K562 (cell line): ENCODE measurements around the gene CNTN4. TPM values are rescaled to one million over a fixed set of nuclear protein-coding genes. Genes with fewer than 3 reads are reported as not detected.

Experiments used
- ATAC-seq: fragments of 200-7000 bp; cut with Tn5 transposase; 3 replicates; pipeline ENCODE4 v1.9.1; 2020; ENCODE audit warnings: moderate library complexity
- BruUV-seq: library from RNA; stranded (reverse); fragments of 400-500 nt; replicated peaks from 2 replicates; lab custom pipeline; 2021; lab: Mats Ljungman, UMichigan
- CTCF ChIA-PET: fragments of 300-600 bp; formaldehyde crosslinking; extraction: SDS; loops from one replicate; lab custom pipeline; 2021; ENCODE audit warnings: low intra/inter-chr PET ratio; lab: Yijun Ruan, JAX
- POLR2A ChIA-PET: fragments of 300-600, 350-650 bp; sonication (Branson Sonifier 250); formaldehyde crosslinking; extraction: SDS; loops from one replicate; lab custom pipeline; 2021; ENCODE audit warnings: antibody characterized with exemption, inconsistent platforms; lab: Yijun Ruan, JAX
- DNase-seq, 4 experiments: peaks; one replicate each; pipeline versions ENCODE4 v3.0.0 to v3.0.0-alpha.2; 2011 to 2018; ENCODE audit warnings: low spot score in 3 of 4, mixed read lengths in 3 of 4; ENCODE audit errors: extremely low read depth in 1 of 4
- FAIRE-seq: peaks from 2 replicates; lab custom pipeline; 2011; peaks lifted over from hg19 to GRCh38; lab: Jason Lieb, UNC
- H2AFZ ChIP-seq: 2 replicates; pipeline ENCODE4 v1.6.0; 2011; ENCODE audit warnings: low read depth, low read length, control low read depth, inconsistent platforms
- H3K27ac ChIP-seq: fragments of 200-600 bp; 3 replicates; pipeline ENCODE4 v1.8.0; 2011; ENCODE audit warnings: low read depth, mild to moderate bottlenecking, control low read depth, inconsistent platforms, low read length, moderate library complexity, mixed read lengths; ENCODE audit errors: extremely low read depth
- H3K27me3 ChIP-seq, 2 experiments: fragments of 300-600 bp in 1 of 2; 2 replicates in 1 of 2; 3 replicates in 1 of 2; pipeline versions ENCODE4 v1.6.0 to v1.8.0; 2011; ENCODE audit warnings: inconsistent platforms in 2 of 2, low read length in 2 of 2, mild to moderate bottlenecking in 1 of 2, mixed read lengths in 1 of 2, moderate library complexity in 1 of 2; ENCODE audit not compliant: control insufficient read depth in 2 of 2, insufficient read depth in 2 of 2
- H3K36me3 ChIP-seq: fragments of 300-600 bp; 3 replicates; pipeline ENCODE4 v1.8.0; 2011; ENCODE audit warnings: mild to moderate bottlenecking, low read length, inconsistent platforms; ENCODE audit not compliant: control insufficient read depth, insufficient read depth
- H3K4me1 ChIP-seq, 2 experiments: fragments of 200-600 bp in 1 of 2; replicated peaks in 1 of 2; 2 replicates in 1 of 2; 3 replicates in 1 of 2; pipeline versions ENCODE4 v1.5.1 to v1.8.0; 2011; ENCODE audit warnings: inconsistent platforms in 2 of 2, low read length in 2 of 2, mild to moderate bottlenecking in 1 of 2, mixed read lengths in 1 of 2, moderate library complexity in 1 of 2; ENCODE audit not compliant: control insufficient read depth in 2 of 2, insufficient read depth in 2 of 2
- H3K4me2 ChIP-seq: 2 replicates; pipeline ENCODE4 v1.6.1; 2011; ENCODE audit warnings: low read length, control low read depth, inconsistent platforms, mixed read lengths; ENCODE audit not compliant: insufficient read depth
- H3K4me3 ChIP-seq: fragments of 200-600 bp; sonication (generic), shearing (Covaris generic); 2 replicates; pipeline ENCODE4 v1.5.1; 2016; ENCODE audit warnings: control low read depth, inconsistent platforms
- H3K79me2 ChIP-seq: fragments of 200-600 bp; 3 replicates; pipeline ENCODE4 v1.8.0; 2011; ENCODE audit warnings: low read length, inconsistent platforms; ENCODE audit not compliant: control insufficient read depth, insufficient read depth
- H3K9ac ChIP-seq, 2 experiments: 2 replicates each; pipeline versions ENCODE4 v1.6.0 to v1.6.1; 2011; ENCODE audit warnings: low read depth in 2 of 2, low read length in 2 of 2, control low read depth in 1 of 2, inconsistent platforms in 1 of 2, mild to moderate bottlenecking in 1 of 2, mixed read lengths in 1 of 2; ENCODE audit not compliant: insufficient read depth in 1 of 2
- H3K9me1 ChIP-seq: one replicate; pipeline ENCODE4 v1.6.0; 2011; ENCODE audit warnings: inconsistent platforms, mild to moderate bottlenecking, low read length, moderate library complexity; ENCODE audit not compliant: control insufficient read depth, insufficient read depth
- H3K9me3 ChIP-seq: replicated peaks from 2 replicates; pipeline ENCODE4 v1.5.1; 2011; ENCODE audit warnings: low read depth, low read length, inconsistent platforms; ENCODE audit not compliant: control insufficient read depth, insufficient read depth
- H4K20me1 ChIP-seq: replicated peaks from 2 replicates; pipeline ENCODE4 v1.6.1; 2011; ENCODE audit warnings: low read length, inconsistent platforms, mixed read lengths; ENCODE audit not compliant: control insufficient read depth, insufficient read depth
- PHF21A ChIP-seq: fragments of 450-650 bp; IDR thresholded peaks from 2 replicates; pipeline ENCODE4 v1.6.1; 2017; ENCODE audit warnings: low read depth, borderline replicate concordance
- RB1 ChIP-seq: fragments of 450-650 bp; IDR thresholded peaks from 2 replicates; pipeline ENCODE4 v1.6.1; 2017; ENCODE audit warnings: low read depth, mild to moderate bottlenecking
- RBM22 ChIP-seq: fragments of 200-400 bp; formaldehyde crosslinking; IDR thresholded peaks from 2 replicates; pipeline ENCODE4 v1.6.1; 2018; ENCODE audit warnings: low read length, low read depth; ENCODE audit not compliant: poor library complexity, severe bottlenecking
- SMARCA4 ChIP-seq: fragments of 450-650 bp; IDR thresholded peaks from 2 replicates; pipeline ENCODE4 v1.6.1; 2016
- TRIM28 ChIP-seq: fragments of 450-650 bp; IDR thresholded peaks from 2 replicates; pipeline ENCODE4 v1.6.1; 2017
- UBTF ChIP-seq, 2 experiments: IDR thresholded peaks; 2 replicates each; pipeline ENCODE4 v1.6.1; 2012; ENCODE audit warnings: improper control_type of control experiment in 2 of 2, low read depth in 2 of 2, low read length in 2 of 2, borderline replicate concordance in 1 of 2
- ZBTB49 ChIP-seq: sonication (generic); formaldehyde crosslinking; IDR thresholded peaks from 2 replicates; pipeline ENCODE4 v1.8.0; 2022; ENCODE audit warnings: missing genetic modification reagents, mild to moderate bottlenecking, borderline replicate concordance
- ZC3H11A ChIP-seq: IDR thresholded peaks from 2 replicates; pipeline ENCODE4 v1.6.1; 2012; ENCODE audit warnings: low read depth, low read length, improper control_type of control experiment
- ZNF764 ChIP-seq: fragments of 250-450 bp; sonication (Bioruptor Pico); IDR thresholded peaks from 2 replicates; pipeline ENCODE4 v1.4.0; 2020; ENCODE audit warnings: low read depth, mild to moderate bottlenecking, moderate library complexity
- WGBS: fragments of 100-300 bp; shearing (Covaris generic); methylation state at CpG from one replicate; pipeline ENCODE4 v1.1.6; 2016; ENCODE audit warnings: low coverage, mixed read lengths; ENCODE audit not compliant: insufficient coverage; ENCODE audit errors: missing lambda C conversion rate; 5-methylcytosine and 5-hydroxymethylcytosine counted together
- in situ Hi-C: fragments of 300-500 bp; cut with MboI; formaldehyde crosslinking; loops from 4 replicates; pipeline ENCODE4 v1.15.0; 2018; ENCODE audit warnings: inconsistent platforms, mixed read lengths
- intact Hi-C: fragments of 100-400 bp; cut with micrococcal nuclease; formaldehyde crosslinking; loops from 2 replicates; pipeline ENCODE4 v1.14.2; 2022
- polyA plus RNA-seq, 8 experiments: library from polyadenylated mRNA; depleted of rRNA in 4 of 8; stranded (reverse) in 5 of 8; unstranded in 3 of 8; fragments of >200 nt; fragmentation: Nextera tagmentation in 2 of 8; fragmentation: Illumina TruSeq in 1 of 8; extraction: Ambion mirVana in 2 of 8; extraction: Trizol in 1 of 8; gene quantifications; 2 replicates each; pipeline versions ENCODE4 v1.2.1 to v1.2.3, GENCODE V29; 2011 to 2014; ENCODE audit warnings: inconsistent platforms in 1 of 8, missing spikeins in 1 of 8
- total RNA-seq, 7 experiments: library from RNA; depleted of rRNA in 6 of 7; stranded (reverse); fragments of >200 nt in 6 of 7; fragmentation: Illumina TruSeq in 2 of 7; extraction: Trizol in 2 of 7; gene quantifications; 2 replicates each; pipeline versions ENCODE4 v1.2.1 to v1.2.3, GENCODE V29; 2011 to 2021; ENCODE audit warnings: low replicate concordance in 1 of 7

Gene CNTN4
- total and polyA plus RNA-seq, 9 of the 15 experiments (the other 6 are each of a cell fraction or from before 2014, with no cell fraction given): not detected

GRCh38 chr3:2652386-2652785 lies 553.7 kb downstream of the CNTN4 start:
- POLR2A ChIA-PET: no interaction called here
- DNase-seq (no peak), FAIRE-seq (no peak), ATAC-seq (no peak)
- Histone ChIP-seq H3K79me2 (no peaks in the 10 kb centered on the region), H3K27me3 (no peaks in the 10 kb centered on the region), H3K9me3 (no peaks in the 10 kb centered on the region), H3K9me1 (no peaks in the 10 kb centered on the region), H3K4me2 (no peak overlapping the region), H4K20me1 (no peaks in the 10 kb centered on the region), H3K9ac (no peak overlapping the region), H3K4me1 (no peaks in the 10 kb centered on the region), H2AFZ (no peak overlapping the region), H3K36me3 (no peaks in the 10 kb centered on the region), H3K4me3 (no peak overlapping the region), H3K27ac (no peak overlapping the region)
- CTCF ChIA-PET: no interaction called here
- intact Hi-C loops (no loop called here), in situ Hi-C loops (no loop called here)
- 4% methylated on average over 2 of the region's 2 CpGs for WGBS
- no TSS peak for BruUV-seq
- no peak for TF ChIP-seq ZBTB49
- no peak for TF ChIP-seq ZC3H11A
- no peak for TF ChIP-seq TRIM28
- TF ChIP-seq PHF21A: no peak
- TF ChIP-seq ZNF764 (CRISPR knock-in tag): no peak
- no peak for TF ChIP-seq RB1
- TF ChIP-seq RBM22: no peak
- no peak for TF ChIP-seq UBTF (IDR thresholded peaks at IDR 0.05; ENCODE audit: borderline replicate concordance in 1 of 2, low read depth in 2 of 2, low read length in 2 of 2)
- TF ChIP-seq SMARCA4: no peak
